Peyer's patch (tissue), 4 donors: ENCODE results near the gene TC2N. TPM values are rescaled to one million over a fixed set of nuclear protein-coding genes. Genes with fewer than 3 reads are reported as not detected.

Source experiments
- DNase-seq, 3 donors: peaks; one replicate each; pipeline ENCODE4 v3.0.0-alpha.2; 2017 to 2019
- H3K27ac ChIP-seq, 4 donors: fragments of 200-600 bp; sonication (generic); one replicate each; pipeline ENCODE4 v1.5.1; 2016 to 2019
- H3K27me3 ChIP-seq, 2 donors: fragments of 200-600 bp; sonication (generic); one replicate each; pipeline ENCODE4 v1.5.1; 2019
- H3K36me3 ChIP-seq, 3 donors: fragments of 200-600 bp; sonication (generic); one replicate each; pipeline ENCODE4 v1.5.1; 2016 to 2019
- H3K4me1 ChIP-seq, 4 donors: fragments of 200-600 bp; sonication (generic); one replicate each; pipeline ENCODE4 v1.5.1; 2016 to 2019
- H3K4me3 ChIP-seq, 4 donors: fragments of 200-600 bp; sonication (generic); 1 replicate in 3 of 4; 2 replicates in 1 of 4; pipeline ENCODE4 v1.5.1; 2016 to 2019; ENCODE audit warnings: mild to moderate bottlenecking in 1 of 4
- H3K9me3 ChIP-seq, 4 donors: fragments of 200-600 bp; sonication (generic); one replicate each; pipeline ENCODE4 v1.5.1; 2016 to 2019; ENCODE audit warnings: mild to moderate bottlenecking in 1 of 4
- POLR2A ChIP-seq, 2 donors: fragments of 450-650 bp; IDR thresholded peaks; one replicate each; pipeline ENCODE4 v1.5.1; 2017; ENCODE audit warnings: antibody characterized with exemption in 2 of 2, mild to moderate bottlenecking in 2 of 2, moderate library complexity in 2 of 2
- total RNA-seq, 4 donors: library from RNA; depleted of rRNA; stranded (reverse); fragments of >200 nt; gene quantifications; one replicate each; pipeline ENCODE4 v1.1.0, GENCODE V29; 2016
- TF ChIP-seq, protein P1 (sequence below), 6 experiments: fragments of 450-650 bp in 4 of 6; fragments of 200-600 bp in 2 of 6; sonication (generic) in 1 of 6; IDR thresholded peaks; one replicate each; pipeline ENCODE4 v1.5.1; 2017 to 2019; ENCODE audit warnings: antibody characterized with exemption in 6 of 6, mild to moderate bottlenecking in 3 of 6, moderate library complexity in 1 of 6

The TC2N gene
- total RNA-seq, 4 donors from 2014 or later: 35.2 to 59.4 (median 50.9) TPM

- DNase-seq: peak in 2 of 3 donors; percentile 62 to 67
Measured at GRCh38 chr14:91889477-91890211, 22.3 kb upstream of the TC2N start.

DNA sequence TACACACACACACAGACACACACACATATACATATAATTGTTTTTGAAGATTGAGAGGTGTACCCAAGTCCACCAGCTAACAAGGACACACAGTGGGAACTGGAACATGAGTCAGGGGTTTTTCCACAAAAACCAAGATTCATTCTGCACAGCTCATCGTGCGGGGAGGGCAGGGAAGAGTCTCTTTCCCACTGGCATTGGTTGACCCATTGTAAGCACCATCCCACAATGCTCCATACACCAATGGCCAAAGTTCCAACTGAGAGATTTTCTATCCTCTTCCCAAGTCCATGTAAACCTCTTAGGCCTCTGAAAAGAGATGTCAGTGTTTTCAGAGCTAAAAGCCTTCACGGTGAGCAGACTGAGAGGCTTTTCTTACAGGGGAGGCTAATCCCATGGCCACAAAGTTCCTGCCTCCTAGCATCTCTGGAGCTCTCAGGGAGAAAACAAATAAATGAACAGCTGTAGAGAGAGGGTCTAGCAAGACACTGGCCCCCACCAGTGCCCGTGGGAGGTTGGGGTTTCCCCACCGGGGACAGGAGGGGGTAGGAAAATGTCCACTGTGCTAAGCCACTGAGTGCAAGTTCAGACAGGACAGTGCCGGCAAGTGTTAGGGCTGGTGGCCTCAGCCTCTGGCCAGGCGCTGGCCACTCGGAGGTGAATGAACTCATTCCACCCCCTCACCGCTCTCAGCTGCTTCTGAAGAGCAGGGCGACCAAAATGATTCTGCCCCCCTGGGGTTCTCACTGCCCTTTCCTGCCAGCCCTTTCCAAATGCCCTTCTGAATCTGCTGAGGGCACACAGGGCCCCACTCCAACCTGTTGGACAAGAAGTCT lies 21.5 kb upstream of the TC2N start:
- H3K27ac ChIP-seq: peak overlapping the region in 2 of 4 donors; percentile 33 to 51
- no peak for DNase-seq
- H3K4me1 ChIP-seq: peaks cover 0 to 15% (median 5%) of the 10 kb centered on the region in 4 donors
- no peak overlapping the region for H3K4me3 ChIP-seq
- no peak for TF ChIP-seq POLR2A (IDR thresholded peaks at IDR 0.05)
- TF ChIP-seq, protein P1, sequence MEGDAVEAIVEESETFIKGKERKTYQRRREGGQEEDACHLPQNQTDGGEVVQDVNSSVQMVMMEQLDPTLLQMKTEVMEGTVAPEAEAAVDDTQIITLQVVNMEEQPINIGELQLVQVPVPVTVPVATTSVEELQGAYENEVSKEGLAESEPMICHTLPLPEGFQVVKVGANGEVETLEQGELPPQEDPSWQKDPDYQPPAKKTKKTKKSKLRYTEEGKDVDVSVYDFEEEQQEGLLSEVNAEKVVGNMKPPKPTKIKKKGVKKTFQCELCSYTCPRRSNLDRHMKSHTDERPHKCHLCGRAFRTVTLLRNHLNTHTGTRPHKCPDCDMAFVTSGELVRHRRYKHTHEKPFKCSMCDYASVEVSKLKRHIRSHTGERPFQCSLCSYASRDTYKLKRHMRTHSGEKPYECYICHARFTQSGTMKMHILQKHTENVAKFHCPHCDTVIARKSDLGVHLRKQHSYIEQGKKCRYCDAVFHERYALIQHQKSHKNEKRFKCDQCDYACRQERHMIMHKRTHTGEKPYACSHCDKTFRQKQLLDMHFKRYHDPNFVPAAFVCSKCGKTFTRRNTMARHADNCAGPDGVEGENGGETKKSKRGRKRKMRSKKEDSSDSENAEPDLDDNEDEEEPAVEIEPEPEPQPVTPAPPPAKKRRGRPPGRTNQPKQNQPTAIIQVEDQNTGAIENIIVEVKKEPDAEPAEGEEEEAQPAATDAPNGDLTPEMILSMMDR (IDR thresholded peaks at IDR 0.05): no peak
- no peaks in the 10 kb centered on the region for H3K36me3 ChIP-seq
- no peaks in the 10 kb centered on the region for H3K27me3 ChIP-seq
- no peaks in the 10 kb centered on the region for H3K9me3 ChIP-seq

More at GRCh38 chr14:91889477-91890211, 22.3 kb upstream of the TC2N start:
- H3K4me1 ChIP-seq: peaks cover 0 to 15% (median 5%) of the 10 kb centered on the region in 4 donors
- H3K9me3 ChIP-seq: no peaks in the 10 kb centered on the region
- H3K4me3 ChIP-seq: no peak overlapping the region
- H3K27ac ChIP-seq: peak overlapping the region in 3 of 4 donors; percentile 33 to 51 (median 35)
- TF ChIP-seq POLR2A (IDR thresholded peaks at IDR 0.05): no peak
- TF ChIP-seq, protein P1 (IDR thresholded peaks at IDR 0.05): peak in 1 of 6 experiments; percentile 6
- H3K27me3 ChIP-seq: no peaks in the 10 kb centered on the region
- no peaks in the 10 kb centered on the region for H3K36me3 ChIP-seq

DNA sequence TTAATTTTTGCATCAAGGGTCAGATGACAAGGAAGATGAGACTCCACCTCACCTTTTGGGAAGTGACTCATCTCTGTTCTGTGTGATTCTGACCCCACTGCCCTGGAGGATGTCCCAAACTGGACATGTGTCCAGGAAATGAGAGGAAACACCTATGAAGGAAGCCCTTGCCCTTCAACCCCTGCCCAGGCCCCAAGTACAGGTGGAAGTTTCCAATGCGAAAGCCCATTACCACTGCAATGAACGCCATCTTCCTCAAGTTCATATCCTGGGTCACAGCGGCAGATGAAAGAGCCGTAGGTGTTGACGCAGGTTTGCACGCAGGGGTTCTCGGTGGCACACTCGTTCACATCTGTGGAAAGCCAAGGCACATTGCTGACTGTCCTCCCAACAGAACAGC lies 19.6 kb upstream of the TC2N start:
- peaks cover 0 to 15% (median 5%) of the 10 kb centered on the region in 4 donors for H3K4me1 ChIP-seq
- no peak overlapping the region for H3K4me3 ChIP-seq
- H3K27ac ChIP-seq: no peak overlapping the region
- no peaks in the 10 kb centered on the region for H3K27me3 ChIP-seq
- no peaks in the 10 kb centered on the region for H3K36me3 ChIP-seq
- no peaks in the 10 kb centered on the region for H3K9me3 ChIP-seq
- no peak for DNase-seq
- no peak for TF ChIP-seq POLR2A (IDR thresholded peaks at IDR 0.05)
- TF ChIP-seq, protein P1 (IDR thresholded peaks at IDR 0.05): no peak

- Histone ChIP-seq H3K9me3 (no peaks in the 10 kb centered on the region), H3K4me3 (no peak overlapping the region), H3K27ac (peak overlapping the region in 1 of 4 donors; percentile 14), H3K27me3 (no peaks in the 10 kb centered on the region), H3K36me3 (peaks cover 0 to 5% (median 0%) of the 10 kb centered on the region in 3 donors), H3K4me1 (peaks cover 0 to 14% (median 5%) of the 10 kb centered on the region in 4 donors)
- no peak for DNase-seq
- TF ChIP-seq, protein P1 (IDR thresholded peaks at IDR 0.05): no peak
- no peak for TF ChIP-seq POLR2A (IDR thresholded peaks at IDR 0.05)
Measured at GRCh38 chr14:91885839-91886238, 18.5 kb upstream of the TC2N start.

DNA sequence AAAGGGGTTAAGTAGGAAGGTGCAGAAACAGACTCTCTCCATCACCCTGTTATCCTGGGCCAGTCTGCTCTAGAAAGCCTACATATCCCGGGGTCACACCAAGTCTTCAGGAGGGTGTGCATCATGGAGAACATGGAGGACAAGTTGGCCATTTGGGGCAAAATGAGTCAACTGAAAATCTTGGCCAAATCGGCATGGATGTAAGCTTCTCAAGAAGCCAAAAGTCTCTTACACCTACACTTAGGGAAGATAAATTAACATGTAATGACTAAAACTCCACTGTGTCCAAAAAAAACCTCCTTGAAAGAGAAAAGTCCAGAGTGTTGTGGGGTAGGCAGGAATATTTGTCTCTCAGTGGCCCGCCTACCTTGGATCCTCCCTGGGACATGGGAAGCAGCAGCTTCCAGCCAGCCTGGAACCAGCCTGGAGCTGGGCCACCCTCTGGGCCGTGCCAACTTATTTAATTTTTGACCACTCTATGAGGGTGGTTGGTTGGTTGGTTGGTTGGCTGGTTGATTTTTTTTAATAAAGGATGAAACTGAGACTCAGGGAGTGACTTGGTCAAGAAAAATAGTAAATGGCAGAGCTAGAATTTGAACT lies 17.9 kb upstream of the TC2N start:
- Histone ChIP-seq H3K36me3 (peaks cover 0 to 5% (median 0%) of the 10 kb centered on the region in 3 donors), H3K27ac (peak overlapping the region in 1 of 4 donors; percentile 14)
- no peak for DNase-seq

More for the DNA sequence above, 17.9 kb upstream of the TC2N start:
- Histone ChIP-seq H3K9me3 (no peaks in the 10 kb centered on the region), H3K4me1 (peaks cover 0 to 8% (median 2%) of the 10 kb centered on the region in 4 donors), H3K27me3 (no peaks in the 10 kb centered on the region), H3K4me3 (no peak overlapping the region)
- TF ChIP-seq POLR2A (IDR thresholded peaks at IDR 0.05): no peak
- TF ChIP-seq, protein P1 (IDR thresholded peaks at IDR 0.05): no peak
